Measurements from ENCODE around the gene SKIC3. TPM values are rescaled to one million over a fixed set of nuclear protein-coding genes. Genes with fewer than 3 reads are reported as not detected.
A peak's percentile ranks its signal among the peaks of the same experiment; 100 is the strongest.

The SKIC3 gene
- 71.2 and 83.4 TPM in 2 replicates for total RNA-seq (ENCODE audit: low replicate concordance)
- long read RNA-seq, partial matches to known transcripts, result 84 of 96 reads
- long read RNA-seq, other reads (novel, unspliced or antisense), result 12 of 96 reads

- peaks cover 19% of the 10 kb centered on the region for H3K4me1 Mint-ChIP-seq (ENCODE audit: unreplicated experiment)
- peak; percentile 60 for TF ChIP-seq CTCF (conservative IDR thresholded peaks at IDR 0.05)
- no peaks in the 10 kb centered on the region for H3K27me3 Mint-ChIP-seq
- peak within 1 kb of the TSS; percentile 98 for H3K27ac Mint-ChIP-seq
- DNase-seq (ENCODE audit: extremely low spot score, unreplicated experiment), result peak; percentile 93
- H3K9me3 Mint-ChIP-seq, result no peaks in the 10 kb centered on the region
- H3K36me3 Mint-ChIP-seq, result peaks cover 15% of the 10 kb centered on the region
- peak within 1 kb of the TSS; percentile 98 for H3K4me3 Mint-ChIP-seq
These were observed at the start of gene SKIC3, which contains the start of gene ARSK for GRCh38 chr5:95554647-95555548. Gene SKIC3 (minus strand): TSS chr5:95554977. CDS start chr5:95547150, 7,827 bp downstream. Gene ARSK (plus strand): TSS chr5:95555101. CDS start chr5:95555279, 178 bp downstream.

GRCh38 chr5:95600557-95600956 lies 45.8 kb upstream of the SKIC3 start:
- no peak for TF ChIP-seq CTCF (conservative IDR thresholded peaks at IDR 0.05)
- H3K4me3 Mint-ChIP-seq, result no peak overlapping the region
- H3K4me1 Mint-ChIP-seq (ENCODE audit: unreplicated experiment), result no peaks in the 10 kb centered on the region
- peaks cover 4% of the 10 kb centered on the region for H3K36me3 Mint-ChIP-seq
- no peaks in the 10 kb centered on the region for H3K27me3 Mint-ChIP-seq
- no peak for DNase-seq (ENCODE audit: extremely low spot score, unreplicated experiment)
- no peak overlapping the region for H3K27ac Mint-ChIP-seq
- H3K9me3 Mint-ChIP-seq, result no peaks in the 10 kb centered on the region

GRCh38 chr5:95599252-95599651 lies 44.5 kb upstream of the SKIC3 start:
- no peak overlapping the region for H3K27ac Mint-ChIP-seq
- H3K9me3 Mint-ChIP-seq, result no peaks in the 10 kb centered on the region
- H3K4me3 Mint-ChIP-seq, result no peak overlapping the region
- H3K36me3 Mint-ChIP-seq, result peaks cover 4% of the 10 kb centered on the region
- no peaks in the 10 kb centered on the region for H3K27me3 Mint-ChIP-seq
- DNase-seq (ENCODE audit: extremely low spot score, unreplicated experiment), result no peak
- no peaks in the 10 kb centered on the region for H3K4me1 Mint-ChIP-seq (ENCODE audit: unreplicated experiment)
- no peak for TF ChIP-seq CTCF (conservative IDR thresholded peaks at IDR 0.05)

- Mint-ChIP-seq H3K27me3 (no peaks in the 10 kb centered on the region), H3K4me1 (ENCODE audit: unreplicated experiment) (no peaks in the 10 kb centered on the region), H3K9me3 (no peaks in the 10 kb centered on the region), H3K4me3 (no peak overlapping the region), H3K36me3 (peaks cover 4% of the 10 kb centered on the region), H3K27ac (no peak overlapping the region)
- no peak for TF ChIP-seq CTCF (conservative IDR thresholded peaks at IDR 0.05)
- no peak for DNase-seq (ENCODE audit: extremely low spot score, unreplicated experiment)
These were observed 40.6 kb upstream of the SKIC3 start for GRCh38 chr5:95595289-95595931.

- no peak overlapping the region for H3K4me3 Mint-ChIP-seq
- TF ChIP-seq CTCF (conservative IDR thresholded peaks at IDR 0.05), result no peak
- peaks cover 9% of the 10 kb centered on the region for H3K36me3 Mint-ChIP-seq
- no peak for DNase-seq (ENCODE audit: extremely low spot score, unreplicated experiment)
- H3K27me3 Mint-ChIP-seq, result no peaks in the 10 kb centered on the region
- no peaks in the 10 kb centered on the region for H3K4me1 Mint-ChIP-seq (ENCODE audit: unreplicated experiment)
- no peaks in the 10 kb centered on the region for H3K9me3 Mint-ChIP-seq
- no peak overlapping the region for H3K27ac Mint-ChIP-seq
These were observed 36.7 kb upstream of the SKIC3 start for GRCh38 chr5:95591490-95591901.

Measured in type B pancreatic cell (in vitro differentiated cells).